ENCODE measurements around the gene RLF. TPM values are rescaled to one million over a fixed set of nuclear protein-coding genes. Genes with fewer than 3 reads are reported as not detected.
A peak's percentile ranks its signal among the peaks of the same experiment; 100 is the strongest.

The RLF gene
- total RNA-seq, 1 experiment from 2014 or later, result 15.5 TPM

- TSS peak; percentile 69 for BruUV-seq (replicated peaks)
- ChIA-PET CTCF (interaction anchor here (0.6 to 2.0 kb wide), 7 partner anchors 58 to 346 kb away, joined by 3 to 10 read pairs (median 7); partner anchors contain the start of gene CAP1), POLR2A (ENCODE audit: unreplicated experiment) (interaction anchor here (0.6 to 1.0 kb wide), 3 partner anchors 16 to 186 kb away, joined by 3 to 6 read pairs (median 5); partner anchors contain the start of gene ZMPSTE24)
- no peaks in the 10 kb centered on the region for H3K27me3 ChIP-seq (ENCODE audit: insufficient read depth, low read depth)
- peaks cover 24% of the 10 kb centered on the region for H3K4me1 ChIP-seq (replicated peaks; ENCODE audit: insufficient read depth)
- no peaks in the 10 kb centered on the region for H3K9me2 ChIP-seq (ENCODE audit: insufficient read depth)
- H3K79me2 ChIP-seq (ENCODE audit: low read depth), result no peaks in the 10 kb centered on the region
- peaks cover 60% of the 10 kb centered on the region for H3F3A ChIP-seq (ENCODE audit: insufficient read depth, low read depth)
- intact Hi-C loops (cut with micrococcal nuclease; ENCODE audit: unreplicated experiment), result no loop called here
- peaks cover 16% of the 10 kb centered on the region for H3K9me3 ChIP-seq (ENCODE audit: insufficient read depth, low read depth)
- DNase-seq, result no peak
- H3K4me2 ChIP-seq, result peak overlapping the region; percentile 20
- H2AFZ ChIP-seq, result no peak overlapping the region
- no peaks in the 10 kb centered on the region for H4K20me1 ChIP-seq (ENCODE audit: insufficient read depth)
- H3K27ac ChIP-seq, result peak overlapping the region; percentile 68
- peaks cover 30% of the 10 kb centered on the region for H3K36me3 ChIP-seq (ENCODE audit: low read depth)
- no peak for TF ChIP-seq CTCF (conservative IDR thresholded peaks at IDR 0.05)
- TF ChIP-seq EZH2 (IDR thresholded peaks at IDR 0.05; ENCODE audit: low read depth), result no peak
- H3K4me3 ChIP-seq, result peak overlapping the region; percentile 11; the same call in 1 of the 2 replicates
Observed at GRCh38 chr1:40241362-40241761, 80.2 kb downstream of the RLF start.

DNA sequence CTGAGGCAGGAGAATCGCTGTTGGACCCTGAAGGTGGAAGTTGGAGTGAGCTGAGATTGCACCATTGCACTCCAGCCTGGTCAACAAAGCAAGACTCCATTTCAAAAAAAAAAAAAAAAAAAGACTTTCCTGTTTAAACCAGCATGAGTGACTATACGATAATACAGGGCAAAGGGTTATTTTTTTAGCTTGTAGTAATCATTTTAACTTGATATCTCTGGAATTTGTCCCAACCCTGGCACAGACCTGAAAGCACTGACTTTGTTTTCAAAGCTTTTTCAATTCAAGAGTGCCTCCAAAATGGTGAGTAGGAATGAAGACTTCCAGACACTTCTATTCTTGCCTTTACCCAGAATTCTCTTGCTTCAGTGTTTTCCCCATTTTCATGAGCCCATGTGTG, 82.2 kb downstream of the RLF start:
- Histone ChIP-seq H3K79me2 (ENCODE audit: low read depth) (no peaks in the 10 kb centered on the region), H3K27me3 (ENCODE audit: insufficient read depth, low read depth) (no peaks in the 10 kb centered on the region), H3F3A (ENCODE audit: insufficient read depth, low read depth) (peaks cover 53% of the 10 kb centered on the region), H2AFZ (no peak overlapping the region), H3K9me2 (ENCODE audit: insufficient read depth) (no peaks in the 10 kb centered on the region), H4K20me1 (ENCODE audit: insufficient read depth) (no peaks in the 10 kb centered on the region), H3K4me1 (replicated peaks; ENCODE audit: insufficient read depth) (peaks cover 24% of the 10 kb centered on the region), H3K4me2 (no peak overlapping the region), H3K36me3 (ENCODE audit: low read depth) (peaks cover 10% of the 10 kb centered on the region), H3K27ac (no peak overlapping the region), H3K4me3 (no peak overlapping the region), H3K9me3 (ENCODE audit: insufficient read depth, low read depth) (peaks cover 8% of the 10 kb centered on the region; the same call in 1 of the 2 replicates)
- no peak for DNase-seq
- BruUV-seq (replicated peaks), result TSS peak; percentile 4
- ChIA-PET POLR2A (ENCODE audit: unreplicated experiment) (interaction anchor here (0.6 kb wide), 1 partner anchor 794 kb away, joined by 6 read pairs; no protein-coding TSS in a partner anchor), CTCF (interaction anchor here (0.7 kb wide), 2 partner anchors 14 to 168 kb away, joined by 5 to 8 read pairs; no protein-coding TSS in a partner anchor)
- intact Hi-C loops (cut with micrococcal nuclease; ENCODE audit: unreplicated experiment), result no loop called here
- TF ChIP-seq CTCF (conservative IDR thresholded peaks at IDR 0.05) (no peak), EZH2 (IDR thresholded peaks at IDR 0.05; ENCODE audit: low read depth) (no peak)

GRCh38 chr1:40244138-40244744, 83.1 kb downstream of the RLF start:
- Histone ChIP-seq H3K36me3 (ENCODE audit: low read depth) (0 out of 2 replicates have a peak, but pooled peaks cover under 1% of the 10 kb centered on the region), H3K27ac (no peak overlapping the region), H3K79me2 (ENCODE audit: low read depth) (no peaks in the 10 kb centered on the region), H3K4me1 (replicated peaks; ENCODE audit: insufficient read depth) (peaks cover 24% of the 10 kb centered on the region), H4K20me1 (ENCODE audit: insufficient read depth) (no peaks in the 10 kb centered on the region), H3K4me2 (no peak overlapping the region), H3F3A (ENCODE audit: insufficient read depth, low read depth) (peaks cover 49% of the 10 kb centered on the region), H3K4me3 (no peak overlapping the region), H2AFZ (no peak overlapping the region), H3K27me3 (ENCODE audit: insufficient read depth, low read depth) (no peaks in the 10 kb centered on the region), H3K9me2 (ENCODE audit: insufficient read depth) (no peaks in the 10 kb centered on the region), H3K9me3 (ENCODE audit: insufficient read depth, low read depth) (peaks cover 8% of the 10 kb centered on the region; the same call in 1 of the 2 replicates)
- DNase-seq, result no peak
- TF ChIP-seq CTCF (conservative IDR thresholded peaks at IDR 0.05), result no peak
- no peak for TF ChIP-seq EZH2 (IDR thresholded peaks at IDR 0.05; ENCODE audit: low read depth)
- intact Hi-C loops (cut with micrococcal nuclease; ENCODE audit: unreplicated experiment), result no loop called here
- POLR2A ChIA-PET (ENCODE audit: unreplicated experiment), result no interaction called here
- no TSS peak for BruUV-seq (replicated peaks)
- CTCF ChIA-PET, result interaction anchor here (0.6 kb wide), 2 partner anchors 10 to 12 kb away, joined by 3 to 5 read pairs; no protein-coding TSS in a partner anchor

All from PC-9 (cell line).